DND-41 (cell line): Measurements from ENCODE around the gene CXCL5.

Experiments used
- CTCF ChIP-seq: IDR thresholded peaks from 2 replicates; pipeline ENCODE4 v1.5.1; 2012; ENCODE audit warnings: borderline replicate concordance, low read length, moderate library complexity, mild to moderate bottlenecking; ENCODE audit not compliant: poor library complexity, severe bottlenecking; ENCODE audit errors: extremely low read depth
- EZH2 ChIP-seq: IDR thresholded peaks from 3 replicates; pipeline ENCODE4 v1.6.1; 2012; ENCODE audit warnings: borderline replicate concordance, low read depth, mild to moderate bottlenecking, moderate library complexity, low read length, inconsistent platforms; ENCODE audit not compliant: severe bottlenecking

- TF ChIP-seq CTCF (no peak), EZH2 (no peak)
These were observed 35.8 kb downstream of the CXCL5 start for GRCh38 chr4:73962724-73963123.
